Motor neuron (in vitro differentiated cells): ENCODE results near the gene MAD1L1. TPM values are rescaled to one million over a fixed set of nuclear protein-coding genes. Genes with fewer than 3 reads are reported as not detected.
"Not testable (repeated sequence)": the region's sequence is repeated elsewhere in the genome, so short reads cannot be mapped to it uniquely, and the experiment has no call there.

Experiments
- ATAC-seq, 8 experiments: fragments of 200-7000 bp; cut with Tn5 transposase; replicated peaks in 6 of 8; 2 replicates each; pipeline ENCODE4 v1.8.0; 2021; ENCODE audit warnings: mild to moderate bottlenecking in 8 of 8, moderate library complexity in 8 of 8
- H3K27ac ChIP-seq, 2 donors: fragments of 250-450 bp; sonication (Bioruptor Pico); 2 replicates each; pipeline ENCODE4 v1.9.0; 2021; ENCODE audit warnings: antibody characterized with exemption in 2 of 2, mild to moderate bottlenecking in 2 of 2, moderate library complexity in 1 of 2
- H3K4me1 ChIP-seq, 2 donors: fragments of 250-450 bp; sonication (Bioruptor Pico); replicated peaks in 1 of 2; 2 replicates each; pipeline ENCODE4 v1.6.1; 2021; ENCODE audit warnings: antibody characterized with exemption in 2 of 2, mild to moderate bottlenecking in 2 of 2, moderate library complexity in 1 of 2
- H3K4me3 ChIP-seq, 5 donors: fragments of 250-450 bp; sonication (Bioruptor Pico); 2 replicates each; pipeline ENCODE4 v1.9.0; 2021; ENCODE audit warnings: antibody characterized with exemption in 5 of 5, mild to moderate bottlenecking in 5 of 5, moderate library complexity in 4 of 5
- WGBS, 10 experiments: fragments of 450-650 bp; shearing (Covaris generic); methylation state at CpG; one replicate each; pipeline ENCODE4 v1.0.0; 2022; 5-methylcytosine and 5-hydroxymethylcytosine counted together
- in situ Hi-C, 9 experiments: fragments of 400-800 bp; cut with MboI; loops; one replicate each; pipeline ENCODE4 v1.15.0; 2021; ENCODE audit warnings: low sequenced_read_pairs in 9 of 9, low pct_unique_long_range_greater_than_20kb in 2 of 9; ENCODE audit not compliant: unreplicated experiment in 9 of 9
- total RNA-seq, 8 experiments: library from RNA; unstranded; fragments of 300-600 nt; gene quantifications; 2 replicates each; pipeline versions ENCODE4 v1.2.3 to v1.2.4, GENCODE V29; 2022

Gene MAD1L1
- total RNA-seq, 8 experiments from 2014 or later, result 24.0 to 68.8 (median 32.4) TPM

GRCh38 chr7:1843921-1844335, 388.8 kb downstream of the MAD1L1 start:
- H3K4me1 ChIP-seq, result peaks cover 58 to 62% of the 10 kb centered on the region in 2 donors
- in situ Hi-C loops, result no loop called here
- H3K4me3 ChIP-seq, result no peak overlapping the region
- WGBS, 10 experiments, result 89 to 100% (median 100%) methylated on average over 1 to 3 of the region's 11 CpGs; no CpG with 5 or more reads in 7 of the 10 experiments
- no peak overlapping the region for H3K27ac ChIP-seq
- ATAC-seq, result no peak

- Histone ChIP-seq H3K27ac (peak overlapping the region in 1 of 2 donors; percentile 34), H3K4me1 (peaks cover 55 to 59% of the 10 kb centered on the region in 2 donors), H3K4me3 (no peak overlapping the region)
- no peak for ATAC-seq
- in situ Hi-C loops, result no loop called here
- 80 to 94% (median 88%) methylated on average over 1 to 12 of the region's 26 CpGs; no CpG with 5 or more reads in 4 of the 10 experiments for WGBS, 10 experiments
Observed at GRCh38 chr7:1843271-1843861, 389.4 kb downstream of the MAD1L1 start.

- WGBS, 10 experiments, result 20 to 100% (median 80%) methylated on average over 1 to 16 of the region's 31 CpGs; no CpG with 5 or more reads in 3 of the 10 experiments
- peak in 7 of 8 experiments; percentile 64 to 87 (median 85) for ATAC-seq
- Histone ChIP-seq H3K4me1 (peaks cover 55 to 64% of the 10 kb centered on the region in 2 donors), H3K4me3 (no peak overlapping the region), H3K27ac (peak overlapping the region; percentile 28 to 67)
- in situ Hi-C loops, result no loop called here
Observed at GRCh38 chr7:1842321-1843221, 390.2 kb downstream of the MAD1L1 start.

GRCh38 chr7:1841286-1842021, 391.3 kb downstream of the MAD1L1 start:
- H3K4me1 ChIP-seq, result peaks cover 45 to 53% of the 10 kb centered on the region in 2 donors

GRCh38 chr7:1840744-1841143, 392.0 kb downstream of the MAD1L1 start:
- H3K4me3 ChIP-seq, ATAC-seq, in situ Hi-C loops, H3K27ac ChIP-seq: not testable (repeated sequence)
- 60% methylated on average over 1 of the region's 18 CpGs; no CpG with 5 or more reads in 9 of the 10 experiments for whole genome bisulfite sequencing, 10 experiments
- H3K4me1 ChIP-seq, result peaks cover 38 to 46% of the 10 kb centered on the region in 2 donors

More at GRCh38 chr7:1841286-1842021, 391.3 kb downstream of the MAD1L1 start:
- ATAC-seq, H3K27ac ChIP-seq, H3K4me3 ChIP-seq, in situ Hi-C loops: not testable (repeated sequence)
- 88 to 100% (median 100%) methylated on average over 1 to 3 of the region's 40 CpGs; no CpG with 5 or more reads in 7 of the 10 experiments for WGBS, 10 experiments

GRCh38 chr7:1839701-1840100, 393.0 kb downstream of the MAD1L1 start:
- in situ Hi-C loops, result no loop called here
- ATAC-seq, result no peak
- WGBS, 10 experiments, result no CpG with 5 or more reads among the region's 14 CpGs
- peaks cover 28 to 36% of the 10 kb centered on the region in 2 donors for H3K4me1 ChIP-seq
- H3K27ac ChIP-seq, result no peak overlapping the region
- no peak overlapping the region for H3K4me3 ChIP-seq

- ATAC-seq, in situ Hi-C loops, H3K4me3 ChIP-seq, H3K27ac ChIP-seq: not testable (repeated sequence)
- no CpG with 5 or more reads among the region's 21 CpGs for WGBS, 10 experiments
- H3K4me1 ChIP-seq, result peaks cover 21 to 29% of the 10 kb centered on the region in 2 donors
Observed at GRCh38 chr7:1838911-1839531, 393.7 kb downstream of the MAD1L1 start.

- H3K27ac ChIP-seq, ATAC-seq, H3K4me3 ChIP-seq, in situ Hi-C loops: not testable (repeated sequence)
- WGBS, 10 experiments, result 68 to 100% (median 96%) methylated on average over 1 to 5 of the region's 13 CpGs; no CpG with 5 or more reads in 7 of the 10 experiments
- H3K4me1 ChIP-seq, result peaks cover 16 to 24% of the 10 kb centered on the region in 2 donors
Observed at GRCh38 chr7:1838544-1838872, 394.2 kb downstream of the MAD1L1 start.

GRCh38 chr7:1837696-1838543, 394.8 kb downstream of the MAD1L1 start:
- peak in 2 of 8 experiments; percentile 13 for ATAC-seq
- in situ Hi-C loops, H3K27ac ChIP-seq, H3K4me3 ChIP-seq: not testable (repeated sequence)
- 66 to 100% (median 92%) methylated on average over 1 to 19 of the region's 31 CpGs; no CpG with 5 or more reads in 1 of the 10 experiments for WGBS, 10 experiments
- H3K4me1 ChIP-seq, result peaks cover 10 to 18% of the 10 kb centered on the region in 2 donors

GRCh38 chr7:1831933-1832535, 400.7 kb downstream of the MAD1L1 start:
- ATAC-seq, in situ Hi-C loops, H3K27ac ChIP-seq, H3K4me1 ChIP-seq, H3K4me3 ChIP-seq: not testable (repeated sequence)
- WGBS, 10 experiments, result no CpG with 5 or more reads among the region's 1 CpG

GRCh38 chr7:1831471-1831870, 401.3 kb downstream of the MAD1L1 start:
- 80 to 100% (median 100%) methylated on average over 1 to 2 of the region's 4 CpGs; no CpG with 5 or more reads in 5 of the 10 experiments for WGBS, 10 experiments
- H3K4me3 ChIP-seq, H3K4me1 ChIP-seq, H3K27ac ChIP-seq, ATAC-seq, in situ Hi-C loops: not testable (repeated sequence)
